K562 (cell line): ENCODE data around the gene CCNY. TPM values are rescaled to one million over a fixed set of nuclear protein-coding genes. Genes with fewer than 3 reads are reported as not detected.

Source experiments
- ATAC-seq: fragments of 200-7000 bp; cut with Tn5 transposase; 3 replicates; pipeline ENCODE4 v1.9.1; 2020; ENCODE audit warnings: moderate library complexity
- BruUV-seq: library from RNA; stranded (reverse); fragments of 400-500 nt; replicated peaks from 2 replicates; lab custom pipeline; 2021; lab: Mats Ljungman, UMichigan
- CTCF ChIA-PET: fragments of 300-600 bp; formaldehyde crosslinking; extraction: SDS; loops from one replicate; lab custom pipeline; 2021; ENCODE audit warnings: low intra/inter-chr PET ratio; lab: Yijun Ruan, JAX
- POLR2A ChIA-PET: fragments of 300-600, 350-650 bp; sonication (Branson Sonifier 250); formaldehyde crosslinking; extraction: SDS; loops from one replicate; lab custom pipeline; 2021; ENCODE audit warnings: antibody characterized with exemption, inconsistent platforms; lab: Yijun Ruan, JAX
- DNase-seq, 4 experiments: peaks; one replicate each; pipeline versions ENCODE4 v3.0.0 to v3.0.0-alpha.2; 2011 to 2018; ENCODE audit warnings: low spot score in 3 of 4, mixed read lengths in 3 of 4; ENCODE audit errors: extremely low read depth in 1 of 4
- FAIRE-seq: peaks from 2 replicates; lab custom pipeline; 2011; peaks lifted over from hg19 to GRCh38; lab: Jason Lieb, UNC
- H2AFZ ChIP-seq: 2 replicates; pipeline ENCODE4 v1.6.0; 2011; ENCODE audit warnings: low read depth, low read length, control low read depth, inconsistent platforms
- H3K27ac ChIP-seq: fragments of 200-600 bp; 3 replicates; pipeline ENCODE4 v1.8.0; 2011; ENCODE audit warnings: low read depth, mild to moderate bottlenecking, control low read depth, inconsistent platforms, low read length, moderate library complexity, mixed read lengths; ENCODE audit errors: extremely low read depth
- H3K27me3 ChIP-seq, 2 experiments: fragments of 300-600 bp in 1 of 2; 2 replicates in 1 of 2; 3 replicates in 1 of 2; pipeline versions ENCODE4 v1.6.0 to v1.8.0; 2011; ENCODE audit warnings: inconsistent platforms in 2 of 2, low read length in 2 of 2, mild to moderate bottlenecking in 1 of 2, mixed read lengths in 1 of 2, moderate library complexity in 1 of 2; ENCODE audit not compliant: control insufficient read depth in 2 of 2, insufficient read depth in 2 of 2
- H3K36me3 ChIP-seq: fragments of 300-600 bp; 3 replicates; pipeline ENCODE4 v1.8.0; 2011; ENCODE audit warnings: mild to moderate bottlenecking, low read length, inconsistent platforms; ENCODE audit not compliant: control insufficient read depth, insufficient read depth
- H3K4me1 ChIP-seq, 2 experiments: fragments of 200-600 bp in 1 of 2; replicated peaks in 1 of 2; 2 replicates in 1 of 2; 3 replicates in 1 of 2; pipeline versions ENCODE4 v1.5.1 to v1.8.0; 2011; ENCODE audit warnings: inconsistent platforms in 2 of 2, low read length in 2 of 2, mild to moderate bottlenecking in 1 of 2, mixed read lengths in 1 of 2, moderate library complexity in 1 of 2; ENCODE audit not compliant: control insufficient read depth in 2 of 2, insufficient read depth in 2 of 2
- H3K4me2 ChIP-seq: 2 replicates; pipeline ENCODE4 v1.6.1; 2011; ENCODE audit warnings: low read length, control low read depth, inconsistent platforms, mixed read lengths; ENCODE audit not compliant: insufficient read depth
- H3K4me3 ChIP-seq: fragments of 200-600 bp; sonication (generic), shearing (Covaris generic); 2 replicates; pipeline ENCODE4 v1.5.1; 2016; ENCODE audit warnings: control low read depth, inconsistent platforms
- H3K79me2 ChIP-seq: fragments of 200-600 bp; 3 replicates; pipeline ENCODE4 v1.8.0; 2011; ENCODE audit warnings: low read length, inconsistent platforms; ENCODE audit not compliant: control insufficient read depth, insufficient read depth
- H3K9ac ChIP-seq, 2 experiments: 2 replicates each; pipeline versions ENCODE4 v1.6.0 to v1.6.1; 2011; ENCODE audit warnings: low read depth in 2 of 2, low read length in 2 of 2, control low read depth in 1 of 2, inconsistent platforms in 1 of 2, mild to moderate bottlenecking in 1 of 2, mixed read lengths in 1 of 2; ENCODE audit not compliant: insufficient read depth in 1 of 2
- H3K9me1 ChIP-seq: one replicate; pipeline ENCODE4 v1.6.0; 2011; ENCODE audit warnings: inconsistent platforms, mild to moderate bottlenecking, low read length, moderate library complexity; ENCODE audit not compliant: control insufficient read depth, insufficient read depth
- H3K9me3 ChIP-seq: replicated peaks from 2 replicates; pipeline ENCODE4 v1.5.1; 2011; ENCODE audit warnings: low read depth, low read length, inconsistent platforms; ENCODE audit not compliant: control insufficient read depth, insufficient read depth
- H4K20me1 ChIP-seq: replicated peaks from 2 replicates; pipeline ENCODE4 v1.6.1; 2011; ENCODE audit warnings: low read length, inconsistent platforms, mixed read lengths; ENCODE audit not compliant: control insufficient read depth, insufficient read depth
- NCOR1 ChIP-seq: fragments of 450-650 bp; IDR thresholded peaks from 2 replicates; pipeline ENCODE4 v1.6.1; 2016; ENCODE audit warnings: mild to moderate bottlenecking, moderate library complexity
- NFRKB ChIP-seq: fragments of 450-650 bp; IDR thresholded peaks from 2 replicates; pipeline ENCODE4 v1.6.1; 2016; ENCODE audit warnings: low read depth
- POU5F1 ChIP-seq: fragments of 150-350 bp; IDR thresholded peaks from 2 replicates; pipeline ENCODE4 v1.6.1; 2014; ENCODE audit warnings: borderline replicate concordance, low read length, low read depth, mild to moderate bottlenecking; ENCODE audit not compliant: partially characterized antibody
- TCF7L2 ChIP-seq: fragments of 150-350 bp; IDR thresholded peaks from 2 replicates; pipeline ENCODE4 v1.6.1; 2016; ENCODE audit warnings: low read depth, mild to moderate bottlenecking, low read length, moderate library complexity
- ZNF561 ChIP-seq: fragments of 450-650 bp; formaldehyde crosslinking; conservative IDR thresholded peaks from 2 replicates; pipeline ENCODE4 v1.4.0; 2020; ENCODE audit warnings: mild to moderate bottlenecking, moderate library complexity
- WGBS: fragments of 100-300 bp; shearing (Covaris generic); methylation state at CpG from one replicate; pipeline ENCODE4 v1.1.6; 2016; ENCODE audit warnings: low coverage, mixed read lengths; ENCODE audit not compliant: insufficient coverage; ENCODE audit errors: missing lambda C conversion rate; 5-methylcytosine and 5-hydroxymethylcytosine counted together
- in situ Hi-C: fragments of 300-500 bp; cut with MboI; formaldehyde crosslinking; loops from 4 replicates; pipeline ENCODE4 v1.15.0; 2018; ENCODE audit warnings: inconsistent platforms, mixed read lengths
- intact Hi-C: fragments of 100-400 bp; cut with micrococcal nuclease; formaldehyde crosslinking; loops from 2 replicates; pipeline ENCODE4 v1.14.2; 2022
- polyA plus RNA-seq, 8 experiments: library from polyadenylated mRNA; depleted of rRNA in 4 of 8; stranded (reverse) in 5 of 8; unstranded in 3 of 8; fragments of >200 nt; fragmentation: Nextera tagmentation in 2 of 8; fragmentation: Illumina TruSeq in 1 of 8; extraction: Ambion mirVana in 2 of 8; extraction: Trizol in 1 of 8; gene quantifications; 2 replicates each; pipeline versions ENCODE4 v1.2.1 to v1.2.3, GENCODE V29; 2011 to 2014; ENCODE audit warnings: inconsistent platforms in 1 of 8, missing spikeins in 1 of 8
- total RNA-seq, 7 experiments: library from RNA; depleted of rRNA in 6 of 7; stranded (reverse); fragments of >200 nt in 6 of 7; fragmentation: Illumina TruSeq in 2 of 7; extraction: Trizol in 2 of 7; gene quantifications; 2 replicates each; pipeline versions ENCODE4 v1.2.1 to v1.2.3, GENCODE V29; 2011 to 2021; ENCODE audit warnings: low replicate concordance in 1 of 7
- TF ChIP-seq, protein P1 (sequence below): fragments of 450-650 bp; IDR thresholded peaks from 2 replicates; pipeline ENCODE4 v1.7.1; 2018; ENCODE audit warnings: mild to moderate bottlenecking, low read depth; ENCODE audit not compliant: partially characterized antibody
- TF ChIP-seq, protein P2 (sequence below): fragments of 150-350 bp; conservative IDR thresholded peaks from 2 replicates; pipeline ENCODE4 v1.6.1; 2014; ENCODE audit warnings: low read length
- TF ChIP-seq, protein P3 (sequence below): fragments of 450-650 bp; formaldehyde crosslinking; IDR thresholded peaks from 2 replicates; pipeline ENCODE4 v1.4.0; 2020; ENCODE audit warnings: mild to moderate bottlenecking
- TF ChIP-seq, protein P4 (sequence below): fragments of 450-650 bp; IDR thresholded peaks from one replicate; pipeline ENCODE4 v1.6.1; 2018; ENCODE audit warnings: mild to moderate bottlenecking, moderate library complexity; ENCODE audit not compliant: partially characterized antibody

The CCNY gene
- total and polyA plus RNA-seq, 9 of the 15 experiments (the other 6 are each of a cell fraction or from before 2014, with no cell fraction given), result 8.4 to 109 (median 38.6) TPM

DNA sequence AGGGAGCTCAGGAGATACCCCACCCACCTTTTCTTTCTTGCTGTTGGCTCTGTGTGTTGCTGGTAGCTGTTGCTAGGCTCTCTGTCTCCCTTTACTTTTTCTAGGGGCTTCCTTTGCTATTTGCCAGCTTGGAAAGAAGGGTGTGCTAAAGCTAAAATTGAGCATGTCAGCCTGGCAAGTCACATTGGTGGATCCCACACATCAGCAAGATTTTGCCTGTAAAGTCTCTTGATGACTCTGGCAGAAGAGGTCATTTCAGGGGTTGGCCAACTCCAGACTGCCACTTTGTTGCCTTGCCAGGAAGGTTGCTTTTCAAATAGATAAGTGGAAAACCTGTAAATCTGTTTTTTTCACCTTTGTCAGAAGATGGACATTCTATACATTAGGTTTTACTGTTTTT, 9.9 kb downstream of the CCNY start (continued):
- TF ChIP-seq, protein P1, sequence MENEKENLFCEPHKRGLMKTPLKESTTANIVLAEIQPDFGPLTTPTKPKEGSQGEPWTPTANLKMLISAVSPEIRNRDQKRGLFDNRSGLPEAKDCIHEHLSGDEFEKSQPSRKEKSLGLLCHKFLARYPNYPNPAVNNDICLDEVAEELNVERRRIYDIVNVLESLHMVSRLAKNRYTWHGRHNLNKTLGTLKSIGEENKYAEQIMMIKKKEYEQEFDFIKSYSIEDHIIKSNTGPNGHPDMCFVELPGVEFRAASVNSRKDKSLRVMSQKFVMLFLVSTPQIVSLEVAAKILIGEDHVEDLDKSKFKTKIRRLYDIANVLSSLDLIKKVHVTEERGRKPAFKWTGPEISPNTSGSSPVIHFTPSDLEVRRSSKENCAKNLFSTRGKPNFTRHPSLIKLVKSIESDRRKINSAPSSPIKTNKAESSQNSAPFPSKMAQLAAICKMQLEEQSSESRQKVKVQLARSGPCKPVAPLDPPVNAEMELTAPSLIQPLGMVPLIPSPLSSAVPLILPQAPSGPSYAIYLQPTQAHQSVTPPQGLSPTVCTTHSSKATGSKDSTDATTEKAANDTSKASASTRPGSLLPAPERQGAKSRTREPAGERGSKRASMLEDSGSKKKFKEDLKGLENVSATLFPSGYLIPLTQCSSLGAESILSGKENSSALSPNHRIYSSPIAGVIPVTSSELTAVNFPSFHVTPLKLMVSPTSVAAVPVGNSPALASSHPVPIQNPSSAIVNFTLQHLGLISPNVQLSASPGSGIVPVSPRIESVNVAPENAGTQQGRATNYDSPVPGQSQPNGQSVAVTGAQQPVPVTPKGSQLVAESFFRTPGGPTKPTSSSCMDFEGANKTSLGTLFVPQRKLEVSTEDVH, result no peak

DNA sequence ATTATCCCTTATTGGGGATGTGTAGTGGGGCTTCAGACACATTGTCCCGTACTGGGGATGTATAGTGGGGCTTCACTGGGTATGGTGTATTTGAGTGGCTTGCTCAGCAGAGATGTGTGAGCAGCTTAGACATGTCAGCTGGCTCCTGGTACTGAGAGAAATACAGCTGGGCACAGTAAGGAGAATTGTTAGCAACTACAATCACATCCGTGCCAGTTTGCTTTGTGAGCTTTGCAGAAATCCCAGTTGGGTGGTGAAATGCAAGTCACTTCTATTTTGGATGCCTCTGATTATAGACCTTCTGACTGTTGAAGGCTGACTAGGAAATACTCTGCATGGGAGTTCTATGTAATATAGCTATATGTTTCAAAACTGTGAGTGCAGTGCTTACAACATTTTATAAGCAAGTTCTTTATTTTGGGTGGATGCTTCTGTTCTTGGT, 10.8 kb downstream of the CCNY start:
- Histone ChIP-seq H3K4me2 (no peak overlapping the region), H4K20me1 (peaks cover 44% of the 10 kb centered on the region), H2AFZ (no peak overlapping the region), H3K27me3 (no peaks in the 10 kb centered on the region), H3K4me3 (no peak overlapping the region), H3K4me1 (peaks cover 0 to 35% of the 10 kb centered on the region in 2 experiments; a peak in 4 of 5 replicates), H3K27ac (no peak overlapping the region), H3K9me3 (no peaks in the 10 kb centered on the region), H3K9ac (no peak overlapping the region), H3K9me1 (peaks cover 6% of the 10 kb centered on the region), H3K79me2 (peaks cover 94% of the 10 kb centered on the region), H3K36me3 (peaks cover 7% of the 10 kb centered on the region; the same call in 2 of the 3 replicates)
- TF ChIP-seq, protein P2, sequence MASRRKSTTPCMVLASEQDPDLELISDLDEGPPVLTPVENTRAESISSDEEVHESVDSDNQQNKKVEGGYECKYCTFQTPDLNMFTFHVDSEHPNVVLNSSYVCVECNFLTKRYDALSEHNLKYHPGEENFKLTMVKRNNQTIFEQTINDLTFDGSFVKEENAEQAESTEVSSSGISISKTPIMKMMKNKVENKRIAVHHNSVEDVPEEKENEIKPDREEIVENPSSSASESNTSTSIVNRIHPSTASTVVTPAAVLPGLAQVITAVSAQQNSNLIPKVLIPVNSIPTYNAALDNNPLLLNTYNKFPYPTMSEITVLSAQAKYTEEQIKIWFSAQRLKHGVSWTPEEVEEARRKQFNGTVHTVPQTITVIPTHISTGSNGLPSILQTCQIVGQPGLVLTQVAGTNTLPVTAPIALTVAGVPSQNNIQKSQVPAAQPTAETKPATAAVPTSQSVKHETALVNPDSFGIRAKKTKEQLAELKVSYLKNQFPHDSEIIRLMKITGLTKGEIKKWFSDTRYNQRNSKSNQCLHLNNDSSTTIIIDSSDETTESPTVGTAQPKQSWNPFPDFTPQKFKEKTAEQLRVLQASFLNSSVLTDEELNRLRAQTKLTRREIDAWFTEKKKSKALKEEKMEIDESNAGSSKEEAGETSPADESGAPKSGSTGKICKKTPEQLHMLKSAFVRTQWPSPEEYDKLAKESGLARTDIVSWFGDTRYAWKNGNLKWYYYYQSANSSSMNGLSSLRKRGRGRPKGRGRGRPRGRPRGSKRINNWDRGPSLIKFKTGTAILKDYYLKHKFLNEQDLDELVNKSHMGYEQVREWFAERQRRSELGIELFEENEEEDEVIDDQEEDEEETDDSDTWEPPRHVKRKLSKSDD, result no peak
- TF ChIP-seq NFRKB, result no peak
- no peak for TF ChIP-seq ZNF561 (CRISPR knock-in tag)
- no peak for TF ChIP-seq TCF7L2
- TF ChIP-seq, protein P3, sequence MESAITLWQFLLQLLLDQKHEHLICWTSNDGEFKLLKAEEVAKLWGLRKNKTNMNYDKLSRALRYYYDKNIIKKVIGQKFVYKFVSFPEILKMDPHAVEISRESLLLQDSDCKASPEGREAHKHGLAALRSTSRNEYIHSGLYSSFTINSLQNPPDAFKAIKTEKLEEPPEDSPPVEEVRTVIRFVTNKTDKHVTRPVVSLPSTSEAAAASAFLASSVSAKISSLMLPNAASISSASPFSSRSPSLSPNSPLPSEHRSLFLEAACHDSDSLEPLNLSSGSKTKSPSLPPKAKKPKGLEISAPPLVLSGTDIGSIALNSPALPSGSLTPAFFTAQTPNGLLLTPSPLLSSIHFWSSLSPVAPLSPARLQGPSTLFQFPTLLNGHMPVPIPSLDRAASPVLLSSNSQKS, result no peak
- TF ChIP-seq NCOR1, result no peak
- TF ChIP-seq, protein P4, sequence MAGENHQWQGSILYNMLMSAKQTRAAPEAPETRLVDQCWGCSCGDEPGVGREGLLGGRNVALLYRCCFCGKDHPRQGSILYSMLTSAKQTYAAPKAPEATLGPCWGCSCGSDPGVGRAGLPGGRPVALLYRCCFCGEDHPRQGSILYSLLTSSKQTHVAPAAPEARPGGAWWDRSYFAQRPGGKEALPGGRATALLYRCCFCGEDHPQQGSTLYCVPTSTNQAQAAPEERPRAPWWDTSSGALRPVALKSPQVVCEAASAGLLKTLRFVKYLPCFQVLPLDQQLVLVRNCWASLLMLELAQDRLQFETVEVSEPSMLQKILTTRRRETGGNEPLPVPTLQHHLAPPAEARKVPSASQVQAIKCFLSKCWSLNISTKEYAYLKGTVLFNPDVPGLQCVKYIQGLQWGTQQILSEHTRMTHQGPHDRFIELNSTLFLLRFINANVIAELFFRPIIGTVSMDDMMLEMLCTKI, result no peak
- no peak for TF ChIP-seq POU5F1
- DNase-seq (no peak), FAIRE-seq (no peak), ATAC-seq (no peak; the same call in 2 of the 3 replicates)
- intact Hi-C loops (no loop called here), in situ Hi-C loops (no loop called here)
- ChIA-PET POLR2A (interaction anchor here (1.1 to 1.6 kb wide), 5 partner anchors 10 to 24 kb away, joined by 3 to 5 read pairs (median 5); partner anchors contain the start of gene CCNY), CTCF (no interaction called here)
- BruUV-seq, result no TSS peak
- WGBS, result 44% methylated on average over 2 of the region's 2 CpGs
